H1 (cell line): Measurements from ENCODE around the gene DOCK9. TPM values are rescaled to one million over a fixed set of nuclear protein-coding genes. Genes with fewer than 3 reads are reported as not detected.

Experiments used
- CTCF ChIA-PET: fragments of 300-600 bp; sonication (Branson Sonifier 250); formaldehyde crosslinking; loops from one replicate; lab custom pipeline; 2021; ENCODE audit not compliant: partially characterized antibody; lab: Charles Lee
- POLR2A ChIA-PET: fragments of 300-600 bp; sonication (Branson Sonifier 250); formaldehyde crosslinking; loops from one replicate; lab custom pipeline; 2021; ENCODE audit warnings: inconsistent platforms; ENCODE audit not compliant: partially characterized antibody; lab: Charles Lee
- DNase-seq, 2 experiments: peaks; one replicate each; pipeline versions ENCODE4 v3.0.0 to v3.0.0-alpha.2; 2010 to 2022; ENCODE audit warnings: low spot score in 2 of 2, low read depth in 1 of 2, mixed read lengths in 1 of 2
- FAIRE-seq: peaks from 2 replicates; lab custom pipeline; 2011; peaks lifted over from hg19 to GRCh38; lab: Jason Lieb, UNC
- H2AFZ ChIP-seq: 2 replicates; pipeline ENCODE4 v1.8.1; 2012; ENCODE audit warnings: low read length, inconsistent platforms
- H2AK5ac ChIP-seq: 2 replicates; pipeline ENCODE4 v1.6.1; 2013; ENCODE audit warnings: low read depth, low read length
- H2BK120ac ChIP-seq: replicated peaks from 2 replicates; pipeline ENCODE3; 2013; ENCODE audit warnings: low read depth, low read length, inconsistent platforms
- H2BK12ac ChIP-seq: 2 replicates; pipeline ENCODE4 v1.6.1; 2013; ENCODE audit warnings: low read depth, low read length
- H2BK15ac ChIP-seq: 2 replicates; pipeline ENCODE4 v1.6.1; 2013; ENCODE audit warnings: low read length
- H2BK20ac ChIP-seq: 2 replicates; pipeline ENCODE4 v1.6.1; 2013; ENCODE audit warnings: low read length
- H2BK5ac ChIP-seq: 2 replicates; pipeline ENCODE4 v1.6.1; 2013; ENCODE audit warnings: low read depth, low read length
- H3K14ac ChIP-seq: 2 replicates; pipeline ENCODE4 v1.6.1; 2013; ENCODE audit warnings: inconsistent platforms; ENCODE audit not compliant: insufficient read length
- H3K18ac ChIP-seq: 2 replicates; pipeline ENCODE4 v1.6.1; 2013; ENCODE audit warnings: low read length; ENCODE audit errors: extremely low read depth
- H3K23ac ChIP-seq: 2 replicates; pipeline ENCODE4 v1.6.1; 2013; ENCODE audit warnings: inconsistent platforms; ENCODE audit not compliant: insufficient read length
- H3K23me2 ChIP-seq: 2 replicates; pipeline ENCODE4 v1.6.1; 2013; ENCODE audit warnings: low read depth, low read length
- H3K27ac ChIP-seq: 2 replicates; pipeline ENCODE4 v1.6.1; 2011; ENCODE audit warnings: low read depth, low read length, inconsistent platforms
- H3K27me3 ChIP-seq, 4 experiments: replicated peaks in 1 of 4; 1 replicate in 1 of 4; 2 replicates in 3 of 4; pipeline versions ENCODE4 v1.6.1 to v1.8.1; 2011 to 2013; ENCODE audit warnings: low read length in 3 of 4, mild to moderate bottlenecking in 3 of 4, inconsistent platforms in 2 of 4, mixed read lengths in 2 of 4, moderate library complexity in 1 of 4; ENCODE audit not compliant: control insufficient read depth in 3 of 4, insufficient read depth in 3 of 4; ENCODE audit errors: extremely low read depth in 1 of 4
- H3K36me3 ChIP-seq, 4 experiments: 2 replicates each; pipeline versions ENCODE4 v1.6.1 to v1.8.1; 2011 to 2013; ENCODE audit warnings: mild to moderate bottlenecking in 4 of 4, low read length in 3 of 4, moderate library complexity in 2 of 4, control low read depth in 1 of 4, inconsistent platforms in 1 of 4; ENCODE audit not compliant: insufficient read depth in 4 of 4, control insufficient read depth in 2 of 4
- H3K4ac ChIP-seq: replicated peaks from 2 replicates; pipeline ENCODE3; 2013; ENCODE audit warnings: low read length, low read depth, mixed read lengths, inconsistent platforms; ENCODE audit not compliant: insufficient read length
- H3K4me1 ChIP-seq, 4 experiments: replicated peaks in 1 of 4; 1 replicate in 1 of 4; 2 replicates in 3 of 4; pipeline versions ENCODE4 v1.6.1 to v1.8.1; 2011 to 2013; ENCODE audit warnings: low read length in 3 of 4, inconsistent platforms in 2 of 4, mixed read lengths in 1 of 4; ENCODE audit not compliant: insufficient read depth in 4 of 4, control insufficient read depth in 3 of 4
- H3K4me2 ChIP-seq, 2 experiments: 2 replicates each; pipeline versions ENCODE4 v1.6.1 to v1.8.1; 2011 to 2013; ENCODE audit warnings: low read depth in 2 of 2, low read length in 2 of 2, control low read depth in 1 of 2, inconsistent platforms in 1 of 2, mild to moderate bottlenecking in 1 of 2; ENCODE audit not compliant: insufficient read depth in 1 of 2
- H3K4me3 ChIP-seq, 4 experiments: fragments of 200-600, 300-600 bp in 1 of 4; sonication (generic), shearing (Covaris generic), sonication (Bioruptor Twin) in 1 of 4; 2 replicates each; pipeline versions ENCODE4 v1.5.1 to v1.8.1; 2011 to 2016; ENCODE audit warnings: low read length in 4 of 4, low read depth in 3 of 4, control low read depth in 2 of 4, inconsistent platforms in 2 of 4, mild to moderate bottlenecking in 2 of 4, mixed read lengths in 1 of 4, moderate library complexity in 1 of 4; ENCODE audit not compliant: insufficient read depth in 2 of 4; ENCODE audit errors: extremely low read depth in 1 of 4
- H3K56ac ChIP-seq: replicated peaks from 2 replicates; pipeline ENCODE3; 2013; ENCODE audit warnings: low read depth, mild to moderate bottlenecking, mixed read lengths, low read length, inconsistent platforms; ENCODE audit not compliant: insufficient read length
- H3K79me1 ChIP-seq: 2 replicates; pipeline ENCODE4 v1.6.1; 2013; ENCODE audit warnings: low read depth, low read length, control low read depth
- H3K79me2 ChIP-seq, 2 experiments: 2 replicates each; pipeline versions ENCODE4 v1.6.1 to v1.8.1; 2012 to 2013; ENCODE audit warnings: low read length in 2 of 2, mild to moderate bottlenecking in 2 of 2, inconsistent platforms in 1 of 2; ENCODE audit not compliant: insufficient read depth in 2 of 2, control insufficient read depth in 1 of 2
- H3K9ac ChIP-seq, 4 experiments: replicated peaks in 1 of 4; 1 replicate in 1 of 4; 2 replicates in 3 of 4; pipeline versions ENCODE4 v1.6.1 to v1.8.1; 2011 to 2013; ENCODE audit warnings: low read depth in 3 of 4, low read length in 3 of 4, control low read depth in 2 of 4, mild to moderate bottlenecking in 2 of 4, moderate library complexity in 2 of 4, inconsistent platforms in 1 of 4; ENCODE audit errors: extremely low read depth in 1 of 4
- H3K9me3 ChIP-seq, 2 experiments: 2 replicates each; pipeline versions ENCODE4 v1.6.1 to v1.8.1; 2012 to 2013; ENCODE audit warnings: mild to moderate bottlenecking in 2 of 2, moderate library complexity in 2 of 2, control low read depth in 1 of 2, inconsistent platforms in 1 of 2, low read depth in 1 of 2, low read length in 1 of 2, mixed read lengths in 1 of 2; ENCODE audit not compliant: insufficient read depth in 2 of 2
- H4K20me1 ChIP-seq, 2 experiments: replicated peaks in 1 of 2; 2 replicates each; pipeline versions ENCODE3 to v1.8.1; 2011 to 2013; ENCODE audit warnings: inconsistent platforms in 2 of 2, low read length in 2 of 2, mild to moderate bottlenecking in 1 of 2; ENCODE audit not compliant: insufficient read depth in 2 of 2, control insufficient read depth in 1 of 2
- H4K5ac ChIP-seq: 2 replicates; pipeline ENCODE4 v1.6.1; 2013; ENCODE audit warnings: low read length, low read depth, mixed read lengths, inconsistent platforms; ENCODE audit not compliant: insufficient read length
- H4K8ac ChIP-seq: 2 replicates; pipeline ENCODE4 v1.8.0; 2013; ENCODE audit warnings: mild to moderate bottlenecking, moderate library complexity, low read length, inconsistent platforms; ENCODE audit not compliant: insufficient read depth; ENCODE audit errors: extremely low read depth
- H4K91ac ChIP-seq: replicated peaks from 2 replicates; pipeline ENCODE3; 2013; ENCODE audit warnings: low read length, mixed read lengths, inconsistent platforms; ENCODE audit not compliant: insufficient read length
- CHD1 ChIP-seq: IDR thresholded peaks from 2 replicates; pipeline ENCODE4 v1.6.1; 2012; ENCODE audit warnings: low read depth, low read length, improper control_type of control experiment
- RNF2 ChIP-seq: fragments of 200-900, 300-1000 bp; sonication (generic); IDR thresholded peaks from 2 replicates; pipeline ENCODE4 v1.7.1; 2016; ENCODE audit warnings: borderline replicate concordance, low read depth, mild to moderate bottlenecking, antibody characterized with exemption, low read length; ENCODE audit not compliant: poor library complexity, severe bottlenecking; ENCODE audit errors: missing control alignments
- SP4 ChIP-seq: IDR thresholded peaks from 2 replicates; pipeline ENCODE4 v1.6.1; 2012; ENCODE audit warnings: low read length, inconsistent platforms
- WGBS, 2 experiments: shearing (Covaris generic) in 1 of 2; methylation state at CpG; one replicate each; pipeline versions ENCODE4 v1.1.6 to v1.1.7; 2013 to 2015; ENCODE audit warnings: low lambda C conversion rate in 2 of 2, mixed read lengths in 2 of 2, inconsistent platforms in 1 of 2, low coverage in 1 of 2, missing lambda C conversion rate in 1 of 2; ENCODE audit not compliant: insufficient replicate concordance in 2 of 2, insufficient coverage in 1 of 2, insufficient read length in 1 of 2; ENCODE audit errors: extremely low coverage in 1 of 2, missing lambda C conversion rate in 1 of 2; 5-methylcytosine and 5-hydroxymethylcytosine counted together
- polyA plus RNA-seq, 7 experiments: library from polyadenylated mRNA; depleted of rRNA in 3 of 7; stranded (reverse) in 5 of 7; unstranded in 2 of 7; fragments of >200 nt in 5 of 7; fragments of 200-250 nt in 2 of 7; gene quantifications; 1 replicate in 5 of 7; 2 replicates in 1 of 7; 4 replicates in 1 of 7; pipeline versions ENCODE4 v1.2.1 to v1.2.3, GENCODE V29; 2011 to 2013; ENCODE audit warnings: missing spikeins in 2 of 7, mixed read lengths in 2 of 7
- total RNA-seq: library from RNA; stranded (reverse); fragmentation: NEBNext Ultra II Directional; extraction: Animal tissue kit (Norgen Biotek cat#: 25700); gene quantifications from 2 replicates; pipeline ENCODE4 v1.2.1, GENCODE V29; 2021
- TF ChIP-seq, protein P1 (sequence below): IDR thresholded peaks from 2 replicates; pipeline ENCODE4 v1.6.1; 2012; ENCODE audit warnings: low read length, inconsistent platforms
- TF ChIP-seq, protein P2 (sequence below): IDR thresholded peaks from 2 replicates; pipeline ENCODE4 v1.6.1; 2012; ENCODE audit warnings: inconsistent platforms

Gene DOCK9
- total and polyA plus RNA-seq, 2 of the 8 experiments (the other 6 are each of a cell fraction or from before 2014, with no cell fraction given) = 21.6 to 31.5 TPM

DNA sequence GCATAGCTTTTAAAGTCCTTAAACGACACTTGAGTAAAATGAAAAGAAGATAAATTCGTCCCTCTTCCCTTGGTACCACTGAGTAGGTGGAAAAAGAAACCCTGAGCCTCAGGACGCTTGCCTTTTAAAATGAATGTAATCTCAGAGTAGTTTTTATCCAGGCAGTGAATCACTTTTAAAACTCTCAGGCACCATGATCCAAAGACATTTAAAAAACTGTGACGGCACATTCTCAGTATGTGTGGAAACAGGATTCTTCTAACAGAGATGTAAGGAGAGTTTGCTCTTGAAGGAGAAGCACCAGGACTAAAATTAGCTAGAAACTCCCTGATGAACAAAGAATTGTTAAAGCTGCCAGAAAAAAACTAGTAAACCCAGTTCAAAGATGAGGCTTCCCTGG, 119.7 kb downstream of the DOCK9 start:
- H3K79me2 ChIP-seq = no peaks in the 10 kb centered on the region
- H3K23ac ChIP-seq = no peak overlapping the region
- peaks cover 0 to 3% (median under 1%) of the 10 kb centered on the region in 4 experiments; a peak in 1 of 8 replicates for H3K36me3 ChIP-seq
- no peak overlapping the region for H2BK20ac ChIP-seq
- no peak overlapping the region for H3K4ac ChIP-seq
- POLR2A ChIA-PET = no interaction called here
- H4K91ac ChIP-seq = no peak overlapping the region
- 81% methylated on average over 4 of the region's 4 CpGs; no CpG with 5 or more reads in 1 of the 2 experiments for WGBS, 2 experiments
- no peaks in the 10 kb centered on the region for H3K23me2 ChIP-seq
- no peak overlapping the region for H2BK12ac ChIP-seq
- no peak overlapping the region for H4K5ac ChIP-seq
- H3K4me3 ChIP-seq = no peak overlapping the region
- no peak overlapping the region for H3K9ac ChIP-seq
- H2AFZ ChIP-seq = no peak overlapping the region
- CTCF ChIA-PET = interaction anchor here (1.1 to 3.1 kb wide), 6 partner anchors 9 to 176 kb away, joined by 3 to 8 read pairs (median 4); no protein-coding TSS in a partner anchor
- H3K4me2 ChIP-seq = no peak overlapping the region
- H3K56ac ChIP-seq = no peak overlapping the region
- no peak overlapping the region for H3K18ac ChIP-seq
- H3K4me1 ChIP-seq = no peaks in the 10 kb centered on the region
- H4K8ac ChIP-seq = no peak overlapping the region
- no peak overlapping the region for H3K27ac ChIP-seq
- H3K9me3 ChIP-seq = no peaks in the 10 kb centered on the region
- no peak overlapping the region for H2BK120ac ChIP-seq
- FAIRE-seq (no peak), DNase-seq (no peak)
- H2BK15ac ChIP-seq = no peak overlapping the region
- H3K79me1 ChIP-seq = no peaks in the 10 kb centered on the region
- H2AK5ac ChIP-seq = no peak overlapping the region
- H3K14ac ChIP-seq = no peak overlapping the region
- no peaks in the 10 kb centered on the region for H3K27me3 ChIP-seq
- no peak overlapping the region for H2BK5ac ChIP-seq
- no peaks in the 10 kb centered on the region for H4K20me1 ChIP-seq
- TF ChIP-seq, protein P1, sequence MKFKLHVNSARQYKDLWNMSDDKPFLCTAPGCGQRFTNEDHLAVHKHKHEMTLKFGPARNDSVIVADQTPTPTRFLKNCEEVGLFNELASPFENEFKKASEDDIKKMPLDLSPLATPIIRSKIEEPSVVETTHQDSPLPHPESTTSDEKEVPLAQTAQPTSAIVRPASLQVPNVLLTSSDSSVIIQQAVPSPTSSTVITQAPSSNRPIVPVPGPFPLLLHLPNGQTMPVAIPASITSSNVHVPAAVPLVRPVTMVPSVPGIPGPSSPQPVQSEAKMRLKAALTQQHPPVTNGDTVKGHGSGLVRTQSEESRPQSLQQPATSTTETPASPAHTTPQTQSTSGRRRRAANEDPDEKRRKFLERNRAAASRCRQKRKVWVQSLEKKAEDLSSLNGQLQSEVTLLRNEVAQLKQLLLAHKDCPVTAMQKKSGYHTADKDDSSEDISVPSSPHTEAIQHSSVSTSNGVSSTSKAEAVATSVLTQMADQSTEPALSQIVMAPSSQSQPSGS = no peak
- TF ChIP-seq RNF2 = no peak
- no peak for TF ChIP-seq SP4
- TF ChIP-seq, protein P2, sequence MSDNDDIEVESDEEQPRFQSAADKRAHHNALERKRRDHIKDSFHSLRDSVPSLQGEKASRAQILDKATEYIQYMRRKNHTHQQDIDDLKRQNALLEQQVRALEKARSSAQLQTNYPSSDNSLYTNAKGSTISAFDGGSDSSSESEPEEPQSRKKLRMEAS = no peak
- no peak for TF ChIP-seq CHD1
